GM18870 (cell line): Measurements from ENCODE around the gene HDLBP.

Experiments
- ATAC-seq: cut with Tn5 transposase; IDR thresholded peaks from one replicate; pipeline ENCODE4 v1.9.1; 2021; ENCODE audit warnings: moderate library complexity; ENCODE audit not compliant: unreplicated experiment

The HDLBP gene

DNA sequence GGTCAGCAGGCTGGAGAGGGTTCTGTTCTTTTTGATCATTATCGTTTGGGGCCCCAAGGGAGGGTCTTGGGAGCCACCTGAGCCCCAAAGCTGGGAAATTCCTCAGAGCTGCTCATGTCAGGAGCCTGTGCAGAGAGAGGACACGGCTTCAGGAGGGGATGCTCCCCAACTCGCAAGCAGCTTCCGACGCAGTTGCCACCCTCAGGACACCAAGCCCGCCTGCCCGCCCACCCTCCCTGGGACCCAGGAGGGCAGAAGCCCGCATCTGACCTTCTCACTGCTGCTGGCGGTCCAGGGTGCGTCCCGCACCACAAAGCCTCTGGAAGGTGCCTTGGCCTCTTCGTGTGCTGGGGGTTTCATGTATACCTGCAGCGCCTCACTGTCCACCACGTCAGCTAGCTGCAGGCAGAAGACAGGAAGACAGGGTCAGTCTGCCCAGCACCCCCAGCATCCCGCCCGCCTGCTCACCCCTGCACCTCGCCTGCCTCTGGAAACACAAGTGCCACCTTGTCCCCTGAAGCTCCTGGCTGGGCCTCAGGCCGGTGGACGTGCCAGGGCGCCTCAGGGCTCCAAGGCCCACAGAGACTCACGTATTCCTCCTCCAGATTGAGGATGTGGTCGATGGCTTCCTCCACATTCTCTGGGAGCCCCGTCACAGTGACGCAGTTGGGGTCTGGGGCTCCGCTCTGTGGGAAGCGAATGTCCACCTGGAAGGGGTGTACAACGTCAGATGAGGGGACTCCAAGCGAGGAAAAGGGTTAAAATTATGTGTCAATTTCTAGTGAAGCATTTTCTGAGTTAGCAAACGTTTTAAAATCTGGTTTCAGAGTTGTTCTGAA, 85.7 kb downstream of the HDLBP start:
- ATAC-seq, result no peak

- ATAC-seq, result no peak
Observed at GRCh38 chr2:241228860-241229516, 86.5 kb downstream of the HDLBP start.

DNA sequence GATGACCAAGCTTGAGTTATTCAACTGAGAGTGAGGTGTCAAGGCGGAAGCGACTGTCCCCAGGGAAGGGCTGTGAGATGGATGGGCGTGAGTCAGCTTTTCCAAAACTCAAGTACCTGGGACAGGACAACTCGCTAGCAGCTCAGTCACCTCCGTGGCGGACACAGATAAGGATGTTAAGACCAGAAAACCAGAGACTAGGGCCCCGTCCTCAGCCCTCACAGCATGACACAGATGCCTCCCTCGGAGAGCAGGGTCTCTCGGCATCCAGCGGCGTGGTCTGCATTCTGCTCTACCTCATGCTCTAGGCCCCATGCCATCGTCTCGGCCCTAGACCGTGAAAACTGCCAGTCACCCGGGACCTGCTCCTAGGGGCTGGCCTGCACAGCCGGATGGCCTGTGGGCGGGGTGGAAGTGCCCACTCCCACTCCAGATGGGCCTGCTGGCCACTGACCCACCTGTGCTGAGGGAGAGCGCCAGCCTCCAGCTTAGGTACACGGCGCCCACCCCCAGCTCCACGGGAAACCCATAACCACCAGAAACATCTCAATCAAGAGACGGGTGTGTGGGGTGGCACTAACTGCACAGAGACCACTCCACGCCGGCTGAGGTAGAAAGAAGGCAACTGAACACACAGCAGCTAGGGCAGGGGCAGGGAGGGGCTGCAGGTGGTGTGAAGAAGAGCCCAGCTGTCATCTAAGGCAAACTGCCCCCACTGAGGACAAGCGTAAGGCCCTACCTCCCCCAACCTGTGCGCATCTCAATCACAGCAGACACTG, 87.2 kb downstream of the HDLBP start:
- ATAC-seq, result no peak

DNA sequence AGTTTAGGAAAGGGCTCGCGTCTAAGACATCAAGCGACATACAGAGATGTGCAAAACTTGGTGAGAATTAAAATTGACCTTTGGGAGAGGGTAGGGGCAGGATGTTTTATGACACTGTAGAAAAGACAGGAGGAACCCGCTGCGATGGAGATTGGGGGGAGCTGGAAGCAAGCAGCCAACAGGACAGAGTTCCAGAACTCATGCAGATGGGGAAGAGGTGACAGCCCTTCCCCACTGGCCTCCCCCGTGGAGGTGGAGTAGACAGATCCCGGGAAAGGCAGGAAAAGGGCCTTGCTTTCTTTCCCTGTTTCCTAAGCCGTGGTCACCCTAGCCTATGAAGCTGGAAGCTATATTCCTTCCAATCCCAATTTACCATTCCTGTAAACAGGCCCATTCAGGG, 87.9 kb downstream of the HDLBP start:
- no peak for ATAC-seq

- ATAC-seq, result no peak
Observed at GRCh38 chr2:241226723-241227572, 88.5 kb downstream of the HDLBP start.

DNA sequence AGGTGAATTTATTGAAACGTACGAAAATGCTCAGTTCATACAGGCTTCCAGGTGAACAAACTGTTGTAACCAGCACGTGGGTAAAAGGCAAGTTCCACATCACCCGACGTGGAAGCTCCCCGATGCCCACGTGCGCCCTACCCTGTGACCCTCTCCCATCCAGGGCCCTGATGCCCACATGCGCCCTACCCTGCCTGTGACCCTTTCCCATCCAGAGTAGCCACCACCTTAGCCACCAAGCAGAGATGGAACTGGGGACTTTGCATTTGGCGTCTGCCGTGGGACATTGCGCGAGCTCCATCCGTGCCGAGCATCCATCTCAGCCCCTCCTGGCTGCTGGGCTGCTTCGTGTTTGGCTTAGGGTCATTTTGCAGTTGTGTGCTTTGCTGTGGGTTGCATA, 89.5 kb downstream of the HDLBP start:
- ATAC-seq, result no peak

DNA sequence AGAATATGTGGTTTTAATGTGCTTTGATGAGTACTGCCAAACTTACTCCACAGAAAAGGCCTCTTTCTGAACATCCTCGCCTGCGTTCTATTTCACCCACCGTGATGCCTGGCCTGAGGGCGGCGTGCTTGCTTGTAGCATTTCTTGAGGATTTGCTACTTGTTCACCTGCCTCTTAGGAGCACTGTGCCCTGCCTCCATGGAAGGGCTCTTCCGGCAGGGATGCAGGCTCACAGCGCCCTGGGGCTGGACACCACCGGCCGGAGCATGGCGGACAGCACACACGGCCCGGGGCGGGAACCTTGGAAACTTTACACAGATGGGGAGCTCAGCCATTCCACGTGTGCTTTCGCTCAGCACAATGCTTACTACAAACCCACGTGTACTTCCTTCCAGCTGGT, 89.9 kb downstream of the HDLBP start:
- no peak for ATAC-seq

- no peak for ATAC-seq
Observed at GRCh38 chr2:241224851-241225438, 90.5 kb downstream of the HDLBP start.

- ATAC-seq, result no peak
Observed at GRCh38 chr2:241224018-241224850, 91.2 kb downstream of the HDLBP start.

- no peak for ATAC-seq
Observed at GRCh38 chr2:241223211-241224017, 92.1 kb downstream of the HDLBP start.

- no peak for ATAC-seq
Observed at GRCh38 chr2:241219856-241220356, 95.6 kb downstream of the HDLBP start.

DNA sequence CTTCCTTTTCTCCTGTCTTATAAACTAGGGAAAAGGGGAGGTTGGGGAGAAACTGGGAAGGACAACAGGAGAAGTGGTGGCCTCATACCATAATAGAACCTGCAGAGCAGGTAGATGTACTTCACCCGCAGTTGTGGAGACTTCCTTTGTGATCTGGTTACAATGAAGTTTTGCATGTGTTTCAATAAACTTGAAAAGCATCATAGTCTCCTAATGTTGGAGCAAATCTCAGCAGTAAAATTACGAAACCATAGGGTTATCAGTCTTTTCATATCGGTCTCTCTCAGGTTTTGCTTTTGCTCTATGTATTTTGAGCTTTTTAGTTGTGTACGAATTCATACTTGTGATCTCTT, 96.5 kb downstream of the HDLBP start:
- no peak for ATAC-seq

- no peak for ATAC-seq
Observed at GRCh38 chr2:241218131-241219029, 97.1 kb downstream of the HDLBP start.

GRCh38 chr2:241217320-241218031, 98.0 kb downstream of the HDLBP start:
- no peak for ATAC-seq

- no peak for ATAC-seq
Observed at GRCh38 chr2:241216211-241216761, 99.2 kb downstream of the HDLBP start.

GRCh38 chr2:241215421-241215820, 100.1 kb downstream of the HDLBP start:
- ATAC-seq, result no peak

GRCh38 chr2:241214766-241215165, 100.7 kb downstream of the HDLBP start:
- ATAC-seq, result no peak
